Keratinocyte (primary cell): ENCODE data around the gene HSF5.

Experiments used
- CTCF ChIP-seq, 3 experiments: IDR thresholded peaks in 1 of 3; conservative IDR thresholded peaks in 1 of 3; optimal IDR thresholded peaks in 1 of 3; 2 replicates in 2 of 3; 3 replicates in 1 of 3; pipeline versions ENCODE3 to v1.5.1; 2011; ENCODE audit warnings: low read length in 3 of 3, mild to moderate bottlenecking in 3 of 3, moderate library complexity in 2 of 3, control low read depth in 1 of 3, inconsistent platforms in 1 of 3; ENCODE audit not compliant: insufficient read depth in 2 of 3; ENCODE audit errors: extremely low read depth in 1 of 3
- EZH2 ChIP-seq: IDR thresholded peaks from one replicate; pipeline ENCODE4 v1.6.1; 2012; ENCODE audit warnings: inconsistent platforms, mild to moderate bottlenecking, low read length, moderate library complexity

GRCh38 chr17:58391302-58391984 lies 96.8 kb downstream of the HSF5 start:
- TF ChIP-seq CTCF (optimal IDR thresholded peaks at IDR 0.05 in 1 of 3, IDR thresholded peaks at IDR 0.05 in 1 of 3, conservative IDR thresholded peaks at IDR 0.05 in 1 of 3; ENCODE audit: extremely low read depth in 1 of 3, insufficient read depth in 2 of 3, low read length in 3 of 3) = no peak
- no peak for TF ChIP-seq EZH2
